GM12878 (cell line): ENCODE data around the gene PTEN. TPM values are rescaled to one million over a fixed set of nuclear protein-coding genes. Genes with fewer than 3 reads are reported as not detected.
A peak's percentile ranks its signal among the peaks of the same experiment; 100 is the strongest.

Experiments
- BHLHE40 ChIP-seq, 2 experiments: fragments of 450-650 bp in 1 of 2; IDR thresholded peaks; 2 replicates each; pipeline ENCODE4 v1.6.1; 2011 to 2017; ENCODE audit warnings: low read depth in 2 of 2, borderline replicate concordance in 1 of 2, improper control_type of control experiment in 1 of 2, low read length in 1 of 2, mild to moderate bottlenecking in 1 of 2
- CEBPB ChIP-seq, 2 experiments: fragments of 150-350 bp in 1 of 2; IDR thresholded peaks; 2 replicates each; pipeline ENCODE4 v1.6.1; 2012 to 2014; ENCODE audit warnings: low read depth in 2 of 2, low read length in 2 of 2, borderline replicate concordance in 1 of 2, inconsistent platforms in 1 of 2
- CHD2 ChIP-seq: IDR thresholded peaks from 2 replicates; pipeline ENCODE4 v1.6.1; 2011; ENCODE audit warnings: low read depth, low read length, improper control_type of control experiment, borderline replicate concordance
- DPF2 ChIP-seq: fragments of 450-650 bp; IDR thresholded peaks from 2 replicates; pipeline ENCODE4 v1.6.1; 2017; ENCODE audit warnings: mild to moderate bottlenecking
- HCFC1 ChIP-seq: fragments of 150-350 bp; IDR thresholded peaks from 2 replicates; pipeline ENCODE4 v1.6.1; 2014; ENCODE audit warnings: low read length
- HDGF ChIP-seq: fragments of 450-650 bp; IDR thresholded peaks from 2 replicates; pipeline ENCODE4 v1.6.1; 2016; ENCODE audit warnings: antibody characterized with exemption
- IKZF1 ChIP-seq: fragments of 450-650 bp; conservative IDR thresholded peaks from 2 replicates; pipeline ENCODE4 v1.6.1; 2017; ENCODE audit warnings: antibody characterized with exemption, mild to moderate bottlenecking
- IKZF2 ChIP-seq, 2 experiments: fragments of 450-650 bp; IDR thresholded peaks; 2 replicates each; pipeline ENCODE4 v1.6.1; 2017; ENCODE audit warnings: mild to moderate bottlenecking in 2 of 2, moderate library complexity in 2 of 2
- IRF4 ChIP-seq: IDR thresholded peaks from 2 replicates; pipeline ENCODE4 v1.6.1; 2011; ENCODE audit warnings: low read depth, low read length
- MEF2A ChIP-seq: IDR thresholded peaks from 2 replicates; pipeline ENCODE4 v1.6.1; 2011; ENCODE audit warnings: low read depth, mild to moderate bottlenecking, low read length, moderate library complexity; ENCODE audit not compliant: insufficient read depth
- MEF2B ChIP-seq: fragments of 450-650 bp; IDR thresholded peaks from 2 replicates; pipeline ENCODE4 v1.6.1; 2018; ENCODE audit warnings: mild to moderate bottlenecking, moderate library complexity; ENCODE audit not compliant: partially characterized antibody, poor library complexity, severe bottlenecking
- NKRF ChIP-seq: fragments of 450-650 bp; conservative IDR thresholded peaks from 2 replicates; pipeline ENCODE4 v1.6.1; 2017; ENCODE audit warnings: mild to moderate bottlenecking, moderate library complexity
- POLR2AphosphoS2 ChIP-seq: IDR thresholded peaks from 2 replicates; pipeline ENCODE4 v1.6.1; 2011; ENCODE audit warnings: low read depth, mild to moderate bottlenecking, low read length, improper control_type of control experiment, moderate library complexity
- POLR2AphosphoS5 ChIP-seq: IDR thresholded peaks from 2 replicates; pipeline ENCODE4 v1.6.1; 2011; ENCODE audit warnings: mild to moderate bottlenecking, low read length, inconsistent platforms
- SRF ChIP-seq, 2 experiments: IDR thresholded peaks; 2 replicates each; pipeline ENCODE4 v1.6.1; 2011; ENCODE audit warnings: low read depth in 2 of 2, low read length in 2 of 2, mild to moderate bottlenecking in 1 of 2, moderate library complexity in 1 of 2
- YBX1 ChIP-seq: fragments of 450-650 bp; IDR thresholded peaks from 2 replicates; pipeline ENCODE4 v1.6.1; 2016; ENCODE audit warnings: antibody characterized with exemption
- polyA plus RNA-seq, 11 experiments: library from polyadenylated mRNA; depleted of rRNA in 4 of 11; unstranded in 6 of 11; stranded (reverse) in 5 of 11; fragments of >200 nt; fragmentation: Nextera tagmentation in 4 of 11; fragmentation: Illumina TruSeq in 1 of 11; extraction: Ambion mirVana in 4 of 11; extraction: Trizol in 1 of 11; gene quantifications; 1 replicate in 1 of 11; 2 replicates in 10 of 11; pipeline versions ENCODE4 v1.2.1 to v1.2.3, GENCODE V29; 2011 to 2016; ENCODE audit warnings: inconsistent platforms in 2 of 11, missing spikeins in 2 of 11, low read depth in 1 of 11
- total RNA-seq, 4 experiments: library from RNA; depleted of rRNA in 3 of 4; stranded (reverse); fragments of >200 nt in 3 of 4; fragmentation: Illumina TruSeq in 1 of 4; extraction: Trizol in 1 of 4; gene quantifications; 2 replicates each; pipeline versions ENCODE4 v1.2.1 to v1.2.3, GENCODE V29; 2013 to 2021
- TF ChIP-seq, protein P1 (sequence below): IDR thresholded peaks from 2 replicates; pipeline ENCODE4 v1.6.1; 2011; ENCODE audit warnings: borderline replicate concordance, low read depth, mild to moderate bottlenecking, moderate library complexity, mixed read lengths, low read length; ENCODE audit not compliant: insufficient read depth; ENCODE audit errors: extremely low read length
- TF ChIP-seq, protein P2 (sequence below), 3 experiments: IDR thresholded peaks in 2 of 3; conservative IDR thresholded peaks in 1 of 3; 2 replicates each; pipeline ENCODE4 v1.5.1; 2011; ENCODE audit warnings: low read depth in 3 of 3, low read length in 3 of 3, mild to moderate bottlenecking in 3 of 3, control low read depth in 2 of 3, moderate library complexity in 2 of 3, inconsistent platforms in 1 of 3, mixed read lengths in 1 of 3; ENCODE audit not compliant: control insufficient read depth in 2 of 3, insufficient read depth in 1 of 3; ENCODE audit errors: extremely low read depth in 1 of 3
- TF ChIP-seq, protein P3 (sequence below): fragments of 450-650 bp; IDR thresholded peaks from 2 replicates; pipeline ENCODE4 v1.6.1; 2016; ENCODE audit warnings: mild to moderate bottlenecking, moderate library complexity, borderline replicate concordance

Gene PTEN
- total and polyA plus RNA-seq, 10 of the 15 experiments (the other 5 are each of a cell fraction or from before 2014, with no cell fraction given) = 26.1 to 175 (median 58.1) TPM

DNA sequence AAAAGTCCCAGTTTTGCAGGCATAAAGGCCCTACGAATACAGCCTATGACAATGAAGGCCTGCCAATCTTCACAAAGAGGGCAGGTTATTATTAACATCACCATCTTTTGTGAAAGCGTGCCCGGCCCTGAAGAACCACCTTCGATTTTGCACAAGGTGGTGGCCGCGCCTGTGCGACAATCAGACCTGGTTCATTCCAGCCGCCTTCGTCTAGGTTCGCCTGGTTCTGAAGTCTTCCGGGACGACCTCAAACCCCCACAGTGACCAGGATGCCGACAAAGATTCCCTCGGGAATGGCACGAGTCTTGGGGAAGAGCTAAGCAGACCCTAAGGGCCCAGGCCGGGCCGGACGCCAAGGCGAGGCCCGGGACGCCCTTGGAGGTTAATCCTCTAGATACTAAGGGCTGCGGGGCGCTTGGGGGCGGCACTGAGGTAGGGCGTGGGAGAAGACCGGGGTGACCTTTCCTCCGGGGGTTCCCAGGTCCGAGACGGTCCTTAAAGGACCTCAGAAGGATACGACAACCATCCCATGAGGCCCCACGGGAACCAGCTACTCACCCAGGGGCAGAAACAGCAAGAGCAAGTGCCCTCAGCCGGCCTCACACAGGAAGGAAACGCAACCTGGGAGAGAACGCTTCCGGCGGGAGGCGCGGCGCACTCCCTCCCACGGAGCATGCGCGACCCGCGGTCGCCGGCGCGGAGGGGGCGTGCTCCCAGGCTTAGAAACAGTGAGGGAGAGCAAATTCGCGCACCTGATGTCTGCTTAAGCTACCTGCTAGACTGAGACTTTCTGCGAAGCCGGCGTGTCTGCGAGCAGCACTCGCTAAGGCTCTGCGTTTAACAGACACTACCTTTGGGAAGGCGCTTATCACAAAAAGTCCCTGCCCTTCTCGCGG, 45.6 kb upstream of the PTEN start, which contains the start of gene ATAD1 (continued):
- TF ChIP-seq, protein P1, sequence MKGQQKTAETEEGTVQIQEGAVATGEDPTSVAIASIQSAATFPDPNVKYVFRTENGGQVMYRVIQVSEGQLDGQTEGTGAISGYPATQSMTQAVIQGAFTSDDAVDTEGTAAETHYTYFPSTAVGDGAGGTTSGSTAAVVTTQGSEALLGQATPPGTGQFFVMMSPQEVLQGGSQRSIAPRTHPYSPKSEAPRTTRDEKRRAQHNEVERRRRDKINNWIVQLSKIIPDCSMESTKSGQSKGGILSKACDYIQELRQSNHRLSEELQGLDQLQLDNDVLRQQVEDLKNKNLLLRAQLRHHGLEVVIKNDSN = no peak
- TF ChIP-seq, protein P2, sequence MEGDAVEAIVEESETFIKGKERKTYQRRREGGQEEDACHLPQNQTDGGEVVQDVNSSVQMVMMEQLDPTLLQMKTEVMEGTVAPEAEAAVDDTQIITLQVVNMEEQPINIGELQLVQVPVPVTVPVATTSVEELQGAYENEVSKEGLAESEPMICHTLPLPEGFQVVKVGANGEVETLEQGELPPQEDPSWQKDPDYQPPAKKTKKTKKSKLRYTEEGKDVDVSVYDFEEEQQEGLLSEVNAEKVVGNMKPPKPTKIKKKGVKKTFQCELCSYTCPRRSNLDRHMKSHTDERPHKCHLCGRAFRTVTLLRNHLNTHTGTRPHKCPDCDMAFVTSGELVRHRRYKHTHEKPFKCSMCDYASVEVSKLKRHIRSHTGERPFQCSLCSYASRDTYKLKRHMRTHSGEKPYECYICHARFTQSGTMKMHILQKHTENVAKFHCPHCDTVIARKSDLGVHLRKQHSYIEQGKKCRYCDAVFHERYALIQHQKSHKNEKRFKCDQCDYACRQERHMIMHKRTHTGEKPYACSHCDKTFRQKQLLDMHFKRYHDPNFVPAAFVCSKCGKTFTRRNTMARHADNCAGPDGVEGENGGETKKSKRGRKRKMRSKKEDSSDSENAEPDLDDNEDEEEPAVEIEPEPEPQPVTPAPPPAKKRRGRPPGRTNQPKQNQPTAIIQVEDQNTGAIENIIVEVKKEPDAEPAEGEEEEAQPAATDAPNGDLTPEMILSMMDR (IDR thresholded peaks at IDR 0.05 in 2 of 3, conservative IDR thresholded peaks at IDR 0.05 in 1 of 3; ENCODE audit: control insufficient read depth in 2 of 3, extremely low read depth in 1 of 3, insufficient read depth in 1 of 3, low read depth in 3 of 3, low read length in 3 of 3) = peak; percentile 22 to 32 (median 29); a peak in 5 of 6 replicates
- TF ChIP-seq CHD2 (peak; percentile 13; the same call in 1 of the 2 replicates), IKZF1 (peak; percentile 81), HDGF (peak; percentile 31; the same call in 1 of the 2 replicates), DPF2 (0 out of 2 replicates have a peak, but pooled peaks have one; percentile 33), CEBPB (IDR thresholded peaks at IDR 0.05; ENCODE audit: borderline replicate concordance in 1 of 2, low read depth in 2 of 2, low read length in 2 of 2) (no peak), BHLHE40 (IDR thresholded peaks at IDR 0.05; ENCODE audit: borderline replicate concordance in 1 of 2, low read depth in 2 of 2, low read length in 1 of 2) (peak; percentile 19 to 31; a peak in 2 of 4 replicates), MEF2A (0 out of 2 replicates have a peak, but pooled peaks have one; percentile 16), POLR2AphosphoS5 (peak; percentile 91), MEF2B (peak; percentile 80), HCFC1 (peak; percentile 45; the same call in 1 of the 2 replicates), SRF (IDR thresholded peaks at IDR 0.05; ENCODE audit: low read depth in 2 of 2, low read length in 2 of 2) (no peak), IRF4 (0 out of 2 replicates have a peak, but pooled peaks have one; percentile 9), POLR2AphosphoS2 (0 out of 2 replicates have a peak, but pooled peaks have one; percentile 64), NKRF (peak; percentile 70; the same call in 1 of the 2 replicates), IKZF2 (IDR thresholded peaks at IDR 0.05) (peak; percentile 56 to 73; a peak in 3 of 4 replicates), YBX1 (no peak)
- TF ChIP-seq, protein P3, sequence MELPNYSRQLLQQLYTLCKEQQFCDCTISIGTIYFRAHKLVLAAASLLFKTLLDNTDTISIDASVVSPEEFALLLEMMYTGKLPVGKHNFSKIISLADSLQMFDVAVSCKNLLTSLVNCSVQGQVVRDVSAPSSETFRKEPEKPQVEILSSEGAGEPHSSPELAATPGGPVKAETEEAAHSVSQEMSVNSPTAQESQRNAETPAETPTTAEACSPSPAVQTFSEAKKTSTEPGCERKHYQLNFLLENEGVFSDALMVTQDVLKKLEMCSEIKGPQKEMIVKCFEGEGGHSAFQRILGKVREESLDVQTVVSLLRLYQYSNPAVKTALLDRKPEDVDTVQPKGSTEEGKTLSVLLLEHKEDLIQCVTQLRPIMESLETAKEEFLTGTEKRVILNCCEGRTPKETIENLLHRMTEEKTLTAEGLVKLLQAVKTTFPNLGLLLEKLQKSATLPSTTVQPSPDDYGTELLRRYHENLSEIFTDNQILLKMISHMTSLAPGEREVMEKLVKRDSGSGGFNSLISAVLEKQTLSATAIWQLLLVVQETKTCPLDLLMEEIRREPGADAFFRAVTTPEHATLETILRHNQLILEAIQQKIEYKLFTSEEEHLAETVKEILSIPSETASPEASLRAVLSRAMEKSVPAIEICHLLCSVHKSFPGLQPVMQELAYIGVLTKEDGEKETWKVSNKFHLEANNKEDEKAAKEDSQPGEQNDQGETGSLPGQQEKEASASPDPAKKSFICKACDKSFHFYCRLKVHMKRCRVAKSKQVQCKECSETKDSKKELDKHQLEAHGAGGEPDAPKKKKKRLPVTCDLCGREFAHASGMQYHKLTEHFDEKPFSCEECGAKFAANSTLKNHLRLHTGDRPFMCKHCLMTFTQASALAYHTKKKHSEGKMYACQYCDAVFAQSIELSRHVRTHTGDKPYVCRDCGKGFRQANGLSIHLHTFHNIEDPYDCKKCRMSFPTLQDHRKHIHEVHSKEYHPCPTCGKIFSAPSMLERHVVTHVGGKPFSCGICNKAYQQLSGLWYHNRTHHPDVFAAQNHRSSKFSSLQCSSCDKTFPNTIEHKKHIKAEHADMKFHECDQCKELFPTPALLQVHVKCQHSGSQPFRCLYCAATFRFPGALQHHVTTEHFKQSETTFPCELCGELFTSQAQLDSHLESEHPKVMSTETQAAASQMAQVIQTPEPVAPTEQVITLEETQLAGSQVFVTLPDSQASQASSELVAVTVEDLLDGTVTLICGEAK = peak; percentile 87; the same call in 1 of the 2 replicates
